GM12878 (cell line): ENCODE data around the gene CCS. TPM values are rescaled to one million over a fixed set of nuclear protein-coding genes. Genes with fewer than 3 reads are reported as not detected.

Source experiments
- FOXM1 ChIP-seq: IDR thresholded peaks from 2 replicates; pipeline ENCODE4 v1.6.1; 2012; ENCODE audit warnings: low read depth, mild to moderate bottlenecking, inconsistent platforms, low read length, moderate library complexity
- HSF1 ChIP-seq: fragments of 150-350 bp; IDR thresholded peaks from 2 replicates; pipeline ENCODE4 v1.6.1; 2014; ENCODE audit warnings: mild to moderate bottlenecking, low read depth, low read length
- IRF4 ChIP-seq: IDR thresholded peaks from 2 replicates; pipeline ENCODE4 v1.6.1; 2011; ENCODE audit warnings: low read depth, low read length
- IRF5 ChIP-seq: fragments of 450-650 bp; IDR thresholded peaks from 2 replicates; pipeline ENCODE4 v1.6.1; 2017; ENCODE audit warnings: borderline replicate concordance
- MYC ChIP-seq: IDR thresholded peaks from 2 replicates; pipeline ENCODE4 v1.6.1; 2011; ENCODE audit warnings: mild to moderate bottlenecking, low read length, moderate library complexity, inconsistent platforms; ENCODE audit not compliant: insufficient read depth, insufficient replicate concordance, insufficient read length, severe bottlenecking
- PAX5 ChIP-seq: IDR thresholded peaks from 2 replicates; pipeline ENCODE4 v1.6.1; 2011; ENCODE audit warnings: low read depth, low read length, borderline replicate concordance
- POU2F2 ChIP-seq: IDR thresholded peaks from 3 replicates; pipeline ENCODE4 v1.6.1; 2011; ENCODE audit warnings: low read depth, mild to moderate bottlenecking, low read length, borderline replicate concordance
- SMC3 ChIP-seq: IDR thresholded peaks from 2 replicates; pipeline ENCODE4 v1.6.1; 2011; ENCODE audit warnings: low read length, improper control_type of control experiment, borderline replicate concordance
- SREBF2 ChIP-seq: IDR thresholded peaks from 2 replicates; pipeline ENCODE4 v1.6.1; 2012; ENCODE audit warnings: mild to moderate bottlenecking, low read length
- ZNF217 ChIP-seq: fragments of 450-650 bp; IDR thresholded peaks from 2 replicates; pipeline ENCODE4 v1.6.1; 2017; ENCODE audit warnings: antibody characterized with exemption, mild to moderate bottlenecking
- polyA plus RNA-seq, 11 experiments: library from polyadenylated mRNA; depleted of rRNA in 4 of 11; unstranded in 6 of 11; stranded (reverse) in 5 of 11; fragments of >200 nt; fragmentation: Nextera tagmentation in 4 of 11; fragmentation: Illumina TruSeq in 1 of 11; extraction: Ambion mirVana in 4 of 11; extraction: Trizol in 1 of 11; gene quantifications; 1 replicate in 1 of 11; 2 replicates in 10 of 11; pipeline versions ENCODE4 v1.2.1 to v1.2.3, GENCODE V29; 2011 to 2016; ENCODE audit warnings: inconsistent platforms in 2 of 11, missing spikeins in 2 of 11, low read depth in 1 of 11
- total RNA-seq, 4 experiments: library from RNA; depleted of rRNA in 3 of 4; stranded (reverse); fragments of >200 nt in 3 of 4; fragmentation: Illumina TruSeq in 1 of 4; extraction: Trizol in 1 of 4; gene quantifications; 2 replicates each; pipeline versions ENCODE4 v1.2.1 to v1.2.3, GENCODE V29; 2013 to 2021

The CCS gene
- total and polyA plus RNA-seq, 10 of the 15 experiments (the other 5 are each of a cell fraction or from before 2014, with no cell fraction given): 1.5 to 44.2 (median 30.6) TPM

- TF ChIP-seq IRF5 (no peak), ZNF217 (no peak), PAX5 (no peak), POU2F2 (no peak), SMC3 (no peak), HSF1 (no peak), SREBF2 (no peak), FOXM1 (no peak), MYC (no peak), IRF4 (no peak)
- TF ChIP-seq, all 136 proteins: peak for 7
Observed at GRCh38 chr11:66568124-66568916, 24.7 kb upstream of the CCS start, which contains the start of gene CTSF (continued).
